SK-N-SH treated with all-trans-retinoic acid at 6 μM for 48 hours (cell line): ENCODE measurements around the gene AMFR.
"Not testable (repeated sequence)": the region's sequence is repeated elsewhere in the genome, so short reads cannot be mapped to it uniquely, and the experiment has no call there.

ENCODE experiments used
- ATAC-seq: fragments of 200-7000 bp; cut with Tn5 transposase; 3 replicates; pipeline ENCODE4 v1.9.1; 2020; ENCODE audit warnings: mild to moderate bottlenecking, moderate library complexity
- BACH2 ChIP-seq: fragments of 250-450 bp; sonication (Bioruptor Pico); IDR thresholded peaks from 2 replicates; pipeline ENCODE4 v1.9.0; 2021; ENCODE audit warnings: mild to moderate bottlenecking, borderline replicate concordance
- CREB5 ChIP-seq: fragments of 250-450 bp; sonication (Bioruptor Pico); IDR thresholded peaks from 2 replicates; pipeline ENCODE4 v1.5.1; 2020; ENCODE audit warnings: low read depth, mild to moderate bottlenecking, moderate library complexity
- CSDC2 ChIP-seq: fragments of 250-450 bp; sonication (Bioruptor Pico); IDR thresholded peaks from 2 replicates; pipeline ENCODE4 v1.5.0; 2020; ENCODE audit warnings: mild to moderate bottlenecking, moderate library complexity
- CSRNP3 ChIP-seq: fragments of 250-450 bp; sonication (Bioruptor Pico); IDR thresholded peaks from 2 replicates; pipeline ENCODE4 v1.5.1; 2021; ENCODE audit warnings: mild to moderate bottlenecking, moderate library complexity
- ESRRG ChIP-seq: fragments of 250-450 bp; sonication (Bioruptor Pico); IDR thresholded peaks from 2 replicates; pipeline ENCODE4 v1.6.1; 2021; ENCODE audit warnings: mild to moderate bottlenecking
- GLIS3 ChIP-seq: fragments of 250-450 bp; sonication (Bioruptor Pico); IDR thresholded peaks from 2 replicates; pipeline ENCODE4 v1.5.0; 2020; ENCODE audit warnings: mild to moderate bottlenecking, moderate library complexity
- ISL1 ChIP-seq: fragments of 250-450 bp; sonication (Bioruptor Pico); IDR thresholded peaks from 2 replicates; pipeline ENCODE4 v2.1.2; 2022; ENCODE audit warnings: mild to moderate bottlenecking, moderate library complexity
- POU6F1 ChIP-seq: fragments of 250-450 bp; sonication (Bioruptor Pico); IDR thresholded peaks from 2 replicates; pipeline ENCODE4 v1.8.0; 2021; ENCODE audit warnings: low read depth, mild to moderate bottlenecking, moderate library complexity, borderline replicate concordance
- PPARA ChIP-seq: fragments of 250-450 bp; sonication (Bioruptor Pico); IDR thresholded peaks from 2 replicates; pipeline ENCODE4 v1.5.0; 2020; ENCODE audit warnings: mild to moderate bottlenecking, borderline replicate concordance
- RARB ChIP-seq: fragments of 250-450 bp; sonication (Bioruptor Pico); IDR thresholded peaks from 2 replicates; pipeline ENCODE4 v1.8.0; 2021; ENCODE audit warnings: mild to moderate bottlenecking, moderate library complexity
- TCF4 ChIP-seq: fragments of 250-450 bp; sonication (Bioruptor Pico); IDR thresholded peaks from 2 replicates; pipeline ENCODE4 v1.8.0; 2021; ENCODE audit warnings: mild to moderate bottlenecking, moderate library complexity, borderline replicate concordance
- TOX ChIP-seq: fragments of 250-450 bp; sonication (Bioruptor Pico); IDR thresholded peaks from 2 replicates; pipeline ENCODE4 v1.8.0; 2021; ENCODE audit warnings: mild to moderate bottlenecking, moderate library complexity, borderline replicate concordance
- TSHZ2 ChIP-seq: fragments of 250-450 bp; sonication (Bioruptor Pico); IDR thresholded peaks from 2 replicates; pipeline ENCODE4 v1.5.0; 2020; ENCODE audit warnings: mild to moderate bottlenecking, moderate library complexity
- ZFP3 ChIP-seq: fragments of 250-450 bp; sonication (Bioruptor Pico); IDR thresholded peaks from 2 replicates; pipeline ENCODE4 v1.5.0; 2020; ENCODE audit warnings: mild to moderate bottlenecking, moderate library complexity
- ZNF565 ChIP-seq: fragments of 450-650 bp; formaldehyde crosslinking; conservative IDR thresholded peaks from 2 replicates; pipeline ENCODE4 v1.5.0; 2020; ENCODE audit warnings: low read depth, mild to moderate bottlenecking, moderate library complexity
- ZNF70 ChIP-seq: fragments of 450-650 bp; formaldehyde crosslinking; IDR thresholded peaks from 2 replicates; pipeline ENCODE4 v1.5.0; 2020; ENCODE audit warnings: mild to moderate bottlenecking, moderate library complexity
- ZNF8 ChIP-seq: fragments of 450-650 bp; formaldehyde crosslinking; IDR thresholded peaks from 2 replicates; pipeline ENCODE4 v1.5.0; 2020; ENCODE audit warnings: mild to moderate bottlenecking, moderate library complexity

Gene AMFR

GRCh38 chr16:56382459-56382858 lies 42.9 kb downstream of the AMFR start:
- ATAC-seq = no peak
- no peak for TF ChIP-seq ZFP3 (CRISPR knock-in tag)
- TF ChIP-seq RARB (CRISPR knock-in tag) = no peak
- no peak for TF ChIP-seq CSRNP3 (CRISPR knock-in tag)
- TF ChIP-seq CREB5 (CRISPR knock-in tag) = no peak
- TF ChIP-seq ISL1 (CRISPR knock-in tag) = no peak
- no peak for TF ChIP-seq TSHZ2 (CRISPR knock-in tag)
- no peak for TF ChIP-seq TOX (CRISPR knock-in tag)
- TF ChIP-seq ZNF8 = no peak

GRCh38 chr16:56380778-56381485 lies 44.4 kb downstream of the AMFR start:
- not testable (repeated sequence) for ATAC-seq

GRCh38 chr16:56379044-56379443 lies 46.3 kb downstream of the AMFR start:
- ATAC-seq = not testable (repeated sequence)

GRCh38 chr16:56375792-56376191 lies 49.6 kb downstream of the AMFR start:
- ATAC-seq = not testable (repeated sequence)

GRCh38 chr16:56373003-56373402 lies 52.3 kb downstream of the AMFR start:
- ATAC-seq = peak; percentile 64; the same call in 2 of the 3 replicates
- TF ChIP-seq TCF4 (CRISPR knock-in tag) (no peak), ZFP3 (CRISPR knock-in tag) (no peak), ZNF70 (no peak), PPARA (no peak), BACH2 (no peak), CSRNP3 (CRISPR knock-in tag) (no peak), ESRRG (no peak), GLIS3 (CRISPR knock-in tag) (no peak), TOX (CRISPR knock-in tag) (no peak)

- ATAC-seq = no peak
- TF ChIP-seq CREB5 (CRISPR knock-in tag) = no peak
- TF ChIP-seq BACH2 = no peak
- no peak for TF ChIP-seq TCF4 (CRISPR knock-in tag)
- TF ChIP-seq ESRRG = no peak
- no peak for TF ChIP-seq CSRNP3 (CRISPR knock-in tag)
- TF ChIP-seq CSDC2 = no peak
- no peak for TF ChIP-seq POU6F1 (CRISPR knock-in tag)
- no peak for TF ChIP-seq ZNF565
Measured at GRCh38 chr16:56372013-56372634, 53.2 kb downstream of the AMFR start.
